ENCODE measurements around the gene FST.

FST gene

DNA sequence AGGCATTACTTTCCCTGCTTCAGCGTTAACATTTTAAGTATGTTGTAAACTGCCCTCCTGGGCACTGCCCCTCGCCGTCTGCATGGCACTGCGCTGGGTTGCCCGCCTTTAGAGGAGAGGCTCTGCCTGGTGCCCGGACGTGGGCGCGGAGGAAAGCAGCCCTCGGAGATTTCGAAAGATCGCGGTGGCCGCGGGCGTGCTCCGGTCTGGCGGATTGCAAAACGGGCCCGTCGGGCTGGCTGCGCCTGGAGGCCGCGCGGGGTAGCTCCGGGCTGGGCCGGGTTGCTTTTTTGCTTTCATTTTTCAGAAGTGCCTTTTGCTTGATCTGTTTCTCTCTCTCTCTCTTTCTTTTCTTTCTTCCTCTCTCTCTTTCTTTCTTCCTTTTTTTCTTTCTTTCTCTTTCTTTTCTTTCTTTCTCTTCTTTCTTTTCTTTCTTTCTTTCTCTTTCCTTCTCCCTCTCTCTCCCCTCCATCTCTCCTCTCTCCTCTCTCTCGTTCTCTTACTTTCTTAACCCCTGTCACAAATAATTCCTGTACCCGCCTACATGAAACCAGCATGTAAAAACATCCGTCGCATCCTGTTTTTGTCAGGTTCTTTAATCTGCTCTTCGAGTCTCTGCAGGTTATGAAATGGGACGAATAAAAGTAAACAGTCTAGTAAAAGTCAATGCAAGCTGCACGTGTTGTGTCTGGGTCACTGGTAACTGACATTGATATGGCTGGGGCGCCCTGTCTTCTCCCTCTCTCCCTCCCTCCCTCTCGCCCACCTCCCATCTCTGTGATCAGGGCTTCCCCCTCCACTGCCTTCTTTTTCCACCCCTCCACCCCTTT is 1.7 kb downstream of the FST start:
- Histone ChIP-seq H2BK15ac (ENCODE audit: low read depth, poor library complexity, severe bottlenecking) (no peak overlapping the region), H2BK12ac (ENCODE audit: low read length in 2 of 2) (peak overlapping the region; percentile 9 to 89), H3K18ac (ENCODE audit: low read depth in 1 of 2, low read length in 2 of 2) (peak overlapping the region in 1 of 2 experiments; percentile 91), H3K9ac (ENCODE audit: low read length) (peak overlapping the region; percentile 97), H3K79me1 (replicated peaks; ENCODE audit: low read length, poor library complexity, severe bottlenecking) (peaks cover 2% of the 10 kb centered on the region), H3K36me3 (ENCODE audit: control insufficient read depth in 1 of 2, insufficient read depth in 2 of 2, low read depth in 1 of 2, low read length in 2 of 2) (peaks cover 0 to 38% of the 10 kb centered on the region in 2 experiments), H2AFZ (ENCODE audit: low read depth, low read length) (peak overlapping the region; percentile 15), H3K4me1 (ENCODE audit: control insufficient read depth, insufficient read depth, low read depth, low read length) (peaks cover 12% of the 10 kb centered on the region), H2BK5ac (ENCODE audit: low read depth, low read length, poor library complexity, severe bottlenecking) (no peak overlapping the region), H3K4ac (ENCODE audit: low read depth in 1 of 2, low read length in 2 of 2) (peak overlapping the region; percentile 41 to 57), H3K27me3 (ENCODE audit: control insufficient read depth in 1 of 2, insufficient read depth in 1 of 2, low read length in 2 of 2) (no peaks in the 10 kb centered on the region), H3K9me3 (ENCODE audit: control insufficient read depth, low read length) (no peaks in the 10 kb centered on the region), H3K23ac (ENCODE audit: low read length in 2 of 2) (no peak overlapping the region), H2AK5ac (ENCODE audit: low read length, severe bottlenecking) (no peak overlapping the region), H3K14ac (ENCODE audit: low read length in 2 of 2) (peak overlapping the region in 1 of 2 experiments; percentile 75), H3K27ac (ENCODE audit: low read length, poor library complexity, severe bottlenecking) (no peak overlapping the region), H3K4me2 (ENCODE audit: low read length, poor library complexity, severe bottlenecking) (peak overlapping the region; percentile 91), H3K4me3 (ENCODE audit: insufficient read depth in 1 of 2, low read depth in 1 of 2, low read length in 2 of 2) (peak overlapping the region; percentile 66 to 81), H2BK120ac (ENCODE audit: low read depth, low read length) (no peak overlapping the region), H4K8ac (ENCODE audit: low read length) (no peak overlapping the region), H4K91ac (ENCODE audit: low read length) (no peak overlapping the region)
- DNase-seq: peak; percentile 88
- WGBS: under 1% methylated on average over 34 of the region's 36 CpGs

DNA sequence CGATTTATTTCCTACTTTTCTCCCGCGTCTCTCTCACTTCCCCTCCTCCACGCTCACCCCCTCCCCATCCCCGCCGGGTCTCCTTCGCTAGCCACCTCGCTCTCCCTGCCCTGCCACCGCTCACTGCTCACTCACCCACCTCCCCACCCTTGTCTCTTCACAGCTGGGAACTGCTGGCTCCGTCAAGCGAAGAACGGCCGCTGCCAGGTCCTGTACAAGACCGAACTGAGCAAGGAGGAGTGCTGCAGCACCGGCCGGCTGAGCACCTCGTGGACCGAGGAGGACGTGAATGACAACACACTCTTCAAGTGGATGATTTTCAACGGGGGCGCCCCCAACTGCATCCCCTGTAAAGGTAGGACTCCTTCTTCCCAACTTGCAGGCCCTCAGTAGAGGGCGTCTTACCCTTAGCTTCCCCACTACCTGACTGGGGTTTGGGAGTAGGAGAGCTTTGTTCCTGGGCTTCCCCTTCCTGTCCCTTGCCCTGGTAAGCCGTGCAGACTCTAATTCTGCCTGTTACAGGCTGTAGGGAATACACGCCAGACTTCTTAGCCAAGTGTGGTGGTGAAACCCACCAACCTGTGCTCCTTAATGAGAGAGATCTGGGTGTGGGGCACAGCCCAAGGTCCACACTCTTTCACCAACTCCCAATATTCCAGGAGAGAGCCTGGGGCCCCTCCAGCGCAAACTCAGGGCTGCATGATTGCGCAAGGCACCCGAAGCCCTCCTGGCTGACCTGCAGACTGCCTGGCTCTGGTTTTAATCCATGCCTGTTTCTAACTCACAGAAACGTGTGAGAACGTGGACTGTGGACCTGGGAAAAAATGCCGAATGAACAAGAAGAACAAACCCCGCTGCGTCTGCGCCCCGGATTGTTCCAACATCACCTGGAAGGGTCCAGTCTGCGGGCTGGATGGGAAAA is 2.5 kb downstream of the FST start:
- Histone ChIP-seq H3K23ac (ENCODE audit: low read length in 2 of 2) (no peak overlapping the region), H2AFZ (ENCODE audit: low read depth, low read length) (peak overlapping the region; percentile 15), H3K14ac (ENCODE audit: low read length in 2 of 2) (peak overlapping the region in 1 of 2 experiments; percentile 75), H2BK120ac (ENCODE audit: low read depth, low read length) (no peak overlapping the region), H4K91ac (ENCODE audit: low read length) (peak overlapping the region; percentile 64), H3K18ac (ENCODE audit: low read depth in 1 of 2, low read length in 2 of 2) (peak overlapping the region; percentile 58 to 59), H3K79me1 (replicated peaks; ENCODE audit: low read length, poor library complexity, severe bottlenecking) (peaks cover 2% of the 10 kb centered on the region), H4K8ac (ENCODE audit: low read length) (peak overlapping the region; percentile 38), H2BK15ac (ENCODE audit: low read depth, poor library complexity, severe bottlenecking) (peak overlapping the region; percentile 28), H3K27ac (ENCODE audit: low read length, poor library complexity, severe bottlenecking) (no peak overlapping the region), H3K36me3 (ENCODE audit: control insufficient read depth in 1 of 2, insufficient read depth in 2 of 2, low read depth in 1 of 2, low read length in 2 of 2) (peaks cover 0 to 45% of the 10 kb centered on the region in 2 experiments), H2BK5ac (ENCODE audit: low read depth, low read length, poor library complexity, severe bottlenecking) (no peak overlapping the region), H2BK12ac (ENCODE audit: low read length in 2 of 2) (peak overlapping the region; percentile 9 to 89), H3K4me3 (ENCODE audit: insufficient read depth in 1 of 2, low read depth in 1 of 2, low read length in 2 of 2) (peak overlapping the region; percentile 60 to 81), H3K9me3 (ENCODE audit: control insufficient read depth, low read length) (no peaks in the 10 kb centered on the region), H2AK5ac (ENCODE audit: low read length, severe bottlenecking) (no peak overlapping the region), H3K4me2 (ENCODE audit: low read length, poor library complexity, severe bottlenecking) (peak overlapping the region; percentile 91), H3K4ac (ENCODE audit: low read depth in 1 of 2, low read length in 2 of 2) (no peak overlapping the region), H3K9ac (ENCODE audit: low read length) (peak overlapping the region; percentile 97), H3K27me3 (ENCODE audit: control insufficient read depth in 1 of 2, insufficient read depth in 1 of 2, low read length in 2 of 2) (no peaks in the 10 kb centered on the region), H3K4me1 (ENCODE audit: control insufficient read depth, insufficient read depth, low read depth, low read length) (peaks cover 12% of the 10 kb centered on the region)
- peak; percentile 32 for DNase-seq
- 39% methylated on average over 33 of the region's 35 CpGs for WGBS

GRCh38 chr5:53487436-53487835 is 7.0 kb downstream of the FST start:
- Histone ChIP-seq H3K18ac (ENCODE audit: low read depth in 1 of 2, low read length in 2 of 2) (no peak overlapping the region), H2AK5ac (ENCODE audit: low read length, severe bottlenecking) (no peak overlapping the region), H4K8ac (ENCODE audit: low read length) (no peak overlapping the region), H2BK120ac (ENCODE audit: low read depth, low read length) (no peak overlapping the region), H3K4me2 (ENCODE audit: low read length, poor library complexity, severe bottlenecking) (no peak overlapping the region), H3K79me1 (replicated peaks; ENCODE audit: low read length, poor library complexity, severe bottlenecking) (no peaks in the 10 kb centered on the region), H3K4me1 (ENCODE audit: control insufficient read depth, insufficient read depth, low read depth, low read length) (peaks cover 7% of the 10 kb centered on the region), H3K9me3 (ENCODE audit: control insufficient read depth, low read length) (no peaks in the 10 kb centered on the region), H3K36me3 (ENCODE audit: control insufficient read depth in 1 of 2, insufficient read depth in 2 of 2, low read depth in 1 of 2, low read length in 2 of 2) (peaks cover 0 to 45% of the 10 kb centered on the region in 2 experiments), H3K4me3 (ENCODE audit: insufficient read depth in 1 of 2, low read depth in 1 of 2, low read length in 2 of 2) (peak overlapping the region in 1 of 2 experiments; percentile 9), H2BK12ac (ENCODE audit: low read length in 2 of 2) (no peak overlapping the region), H3K9ac (ENCODE audit: low read length) (no peak overlapping the region), H2AFZ (ENCODE audit: low read depth, low read length) (no peak overlapping the region), H3K14ac (ENCODE audit: low read length in 2 of 2) (no peak overlapping the region), H3K4ac (ENCODE audit: low read depth in 1 of 2, low read length in 2 of 2) (no peak overlapping the region), H3K23ac (ENCODE audit: low read length in 2 of 2) (no peak overlapping the region), H2BK5ac (ENCODE audit: low read depth, low read length, poor library complexity, severe bottlenecking) (no peak overlapping the region), H3K27me3 (ENCODE audit: control insufficient read depth in 1 of 2, insufficient read depth in 1 of 2, low read length in 2 of 2) (no peaks in the 10 kb centered on the region), H3K27ac (ENCODE audit: low read length, poor library complexity, severe bottlenecking) (no peak overlapping the region), H2BK15ac (ENCODE audit: low read depth, poor library complexity, severe bottlenecking) (no peak overlapping the region), H4K91ac (ENCODE audit: low read length) (no peak overlapping the region)
- no peak for DNase-seq
- WGBS: 85% methylated on average over 1 of the region's 1 CpG

Data from mesenchymal stem cell (in vitro differentiated cells and primary cell).